Activated naive CD4-positive, alpha-beta T cell treated with Interleukin-2 at 50 U/mL for 16 hours (primary cell): ENCODE data around the gene ERFE.

Experiments
- DNase-seq: peaks from one replicate; pipeline ENCODE4 v3.0.0-alpha.2; 2020

ERFE gene

DNA sequence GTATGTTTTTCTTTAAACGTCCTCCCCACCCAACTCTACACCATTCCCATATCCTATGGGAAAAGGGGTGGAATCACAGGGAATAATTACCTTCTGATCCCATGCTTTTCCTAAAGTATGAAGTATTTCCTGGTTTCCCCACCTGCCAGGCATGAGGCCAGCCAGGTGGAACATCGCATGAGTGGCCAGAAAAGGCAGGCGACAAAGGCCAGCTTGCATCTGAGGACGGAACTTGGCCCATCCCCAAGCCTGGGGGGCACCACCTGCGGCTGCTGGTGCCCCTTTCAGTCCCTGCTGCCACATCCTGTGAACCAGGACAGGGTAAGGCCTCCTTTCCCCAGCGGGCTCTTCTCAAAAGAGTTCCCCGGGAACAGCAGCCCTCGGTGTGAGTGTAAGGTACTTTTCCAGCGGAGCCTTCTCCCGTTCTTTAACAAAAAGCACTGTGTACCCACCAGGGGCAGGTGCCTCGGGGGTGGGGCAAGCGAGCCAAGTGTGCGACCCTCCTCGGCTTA, 1.2 kb upstream of the ERFE start:
- no peak for DNase-seq

DNA sequence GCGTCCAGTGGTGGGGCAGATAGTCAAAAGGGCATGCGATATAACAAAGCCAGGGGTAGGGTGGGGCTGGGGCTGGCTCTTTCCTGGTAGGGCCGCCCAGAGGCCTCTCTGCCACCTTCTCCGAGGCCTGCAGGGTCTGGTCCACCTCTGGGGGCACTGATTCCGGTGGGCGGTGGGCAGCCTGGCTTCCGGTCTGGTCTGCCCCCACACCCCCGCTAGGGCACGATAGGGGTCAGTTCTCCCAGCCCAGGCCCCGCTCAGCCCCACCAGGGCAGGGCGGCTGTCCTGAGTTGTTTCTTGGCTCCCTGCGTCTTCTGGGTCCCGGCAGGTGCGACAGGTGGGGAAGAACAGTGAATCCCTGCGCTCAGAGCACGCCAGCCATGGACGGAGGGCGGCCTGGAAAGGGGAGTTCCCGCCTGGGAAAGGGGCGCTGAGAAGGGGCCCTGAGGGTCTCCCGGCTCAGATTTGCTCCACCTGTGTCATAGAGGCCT, 707 bp upstream of the ERFE start:
- DNase-seq, result no peak

DNA sequence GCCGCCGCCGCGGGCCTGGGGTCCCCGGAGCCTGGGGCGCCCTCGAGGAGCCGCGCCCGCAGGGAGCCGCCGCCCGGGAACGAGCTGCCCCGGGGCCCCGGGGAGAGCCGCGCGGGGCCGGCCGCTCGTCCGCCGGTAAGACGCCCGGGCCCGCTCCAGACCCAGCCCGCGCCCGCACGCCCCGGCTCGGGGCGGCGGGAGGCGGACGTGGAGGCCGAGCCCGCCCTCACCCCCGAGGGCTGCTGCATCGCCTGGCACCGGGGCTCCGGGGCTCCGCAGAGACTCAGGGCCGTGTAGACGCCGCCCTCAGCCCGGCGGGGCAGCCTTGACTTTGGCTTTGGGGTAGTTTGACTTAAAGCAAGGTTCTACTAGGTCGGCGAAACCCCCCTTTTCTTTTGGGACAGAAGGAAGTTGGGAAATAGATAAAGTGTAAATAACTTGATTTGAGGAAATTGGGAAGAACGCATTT, 335 bp downstream of the ERFE start:
- no peak for DNase-seq

DNA sequence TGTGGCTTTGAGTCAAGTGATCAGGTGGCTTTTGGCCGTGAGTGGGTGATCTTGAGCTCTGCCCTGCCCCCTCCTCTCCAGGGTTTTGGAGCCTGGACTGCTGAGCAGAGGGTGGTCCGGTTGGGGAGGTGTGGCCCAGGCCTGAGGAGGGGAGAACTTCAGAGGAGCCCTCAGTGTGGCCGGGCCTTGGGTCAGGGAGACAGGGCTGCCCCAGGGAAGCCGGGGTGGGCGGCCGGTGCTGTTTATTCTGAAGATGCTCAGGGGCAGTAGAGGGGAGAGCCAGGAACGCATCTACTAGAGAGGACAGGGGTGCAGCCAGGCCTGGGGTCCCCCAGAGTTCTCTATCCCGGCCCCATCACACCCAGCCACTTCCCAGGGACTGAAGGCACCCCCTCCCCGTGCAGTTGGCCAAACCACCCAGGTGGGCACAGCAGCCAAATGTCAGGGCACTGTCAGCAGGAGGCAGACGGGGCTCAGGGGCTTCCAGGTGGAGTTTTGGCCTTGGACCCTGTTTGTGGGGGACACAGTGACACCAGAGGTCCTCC, 963 bp downstream of the ERFE start:
- no peak for DNase-seq

DNA sequence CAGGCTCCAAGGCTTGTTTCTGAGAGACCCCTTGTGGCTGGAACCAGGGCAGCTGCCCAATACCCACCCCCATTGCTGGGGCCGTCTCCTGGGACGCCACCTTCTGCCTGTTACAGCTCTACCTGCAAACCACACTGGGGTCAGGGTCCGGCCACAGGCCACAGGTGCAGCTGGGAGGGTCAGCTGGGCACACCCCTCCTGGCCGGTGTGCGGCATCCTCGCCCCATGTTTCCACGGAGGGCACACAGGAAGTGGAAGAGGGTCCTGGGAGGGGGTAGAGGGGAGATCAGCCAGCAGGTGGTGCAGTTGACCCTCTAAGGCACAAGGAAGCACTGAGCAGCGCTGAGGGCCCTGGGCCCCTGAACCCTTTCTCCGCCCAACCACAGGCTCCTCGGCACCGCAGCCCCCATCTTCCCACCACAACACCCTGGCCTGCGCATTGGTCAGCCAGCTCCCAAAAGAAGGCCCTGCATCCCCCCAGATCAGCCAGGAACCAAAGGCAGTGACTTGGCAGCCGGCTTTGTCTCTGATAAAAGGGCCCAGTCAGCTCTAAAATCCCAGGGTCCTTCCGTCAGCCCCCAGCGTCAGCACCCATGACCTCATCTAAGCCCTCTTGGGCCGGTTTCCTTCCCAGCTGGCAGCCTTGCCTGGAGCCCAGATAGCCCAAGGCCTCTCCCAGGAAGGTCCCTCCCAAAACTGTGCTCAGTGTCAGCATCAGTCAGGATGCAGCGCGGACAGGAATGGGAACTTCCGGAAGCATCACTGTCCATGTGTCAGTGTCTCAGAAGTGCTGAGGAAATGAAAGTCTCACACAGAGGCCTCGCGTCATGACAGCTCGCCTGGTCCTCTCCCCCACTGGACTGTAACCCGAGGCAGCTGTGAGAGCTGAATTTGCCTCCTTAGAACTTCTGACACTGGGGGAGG, 1.7 kb downstream of the ERFE start:
- DNase-seq, result no peak

DNA sequence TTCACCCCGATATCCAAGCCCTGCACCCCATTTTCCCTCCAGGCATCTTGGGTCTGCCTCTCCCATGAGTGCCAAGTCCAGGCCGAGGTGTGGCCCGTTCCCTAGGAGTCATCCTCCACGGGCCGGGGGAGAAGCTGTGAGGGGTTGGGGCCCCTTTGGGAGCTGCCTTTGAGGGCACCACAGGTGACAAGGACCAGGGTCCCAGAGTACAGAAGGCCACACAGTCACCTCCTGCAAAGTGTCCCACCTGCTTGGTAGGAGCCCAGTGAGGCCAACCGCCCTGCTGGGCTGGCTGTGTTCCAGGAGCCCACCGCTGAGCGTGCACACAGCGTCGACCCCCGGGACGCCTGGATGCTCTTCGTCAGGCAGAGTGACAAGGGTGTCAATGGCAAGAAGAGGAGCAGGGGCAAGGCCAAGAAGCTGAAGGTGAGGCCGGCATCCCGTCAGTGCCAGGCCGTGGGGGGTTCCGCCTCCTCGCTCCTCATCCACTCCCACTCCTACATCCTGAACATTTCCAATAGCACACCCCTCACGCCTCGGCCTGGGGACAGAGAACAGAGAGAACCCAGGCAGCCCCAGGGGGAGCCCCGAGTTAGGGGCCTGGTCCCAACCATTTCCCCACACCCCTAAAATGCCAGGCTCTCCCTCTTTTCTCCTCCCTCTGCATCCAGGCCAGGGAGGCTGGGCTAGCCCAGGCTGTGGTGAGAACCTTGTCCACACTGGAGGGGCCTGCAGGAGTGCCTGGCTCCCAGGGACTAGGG, 2.7 kb downstream of the ERFE start:
- DNase-seq, result no peak

DNA sequence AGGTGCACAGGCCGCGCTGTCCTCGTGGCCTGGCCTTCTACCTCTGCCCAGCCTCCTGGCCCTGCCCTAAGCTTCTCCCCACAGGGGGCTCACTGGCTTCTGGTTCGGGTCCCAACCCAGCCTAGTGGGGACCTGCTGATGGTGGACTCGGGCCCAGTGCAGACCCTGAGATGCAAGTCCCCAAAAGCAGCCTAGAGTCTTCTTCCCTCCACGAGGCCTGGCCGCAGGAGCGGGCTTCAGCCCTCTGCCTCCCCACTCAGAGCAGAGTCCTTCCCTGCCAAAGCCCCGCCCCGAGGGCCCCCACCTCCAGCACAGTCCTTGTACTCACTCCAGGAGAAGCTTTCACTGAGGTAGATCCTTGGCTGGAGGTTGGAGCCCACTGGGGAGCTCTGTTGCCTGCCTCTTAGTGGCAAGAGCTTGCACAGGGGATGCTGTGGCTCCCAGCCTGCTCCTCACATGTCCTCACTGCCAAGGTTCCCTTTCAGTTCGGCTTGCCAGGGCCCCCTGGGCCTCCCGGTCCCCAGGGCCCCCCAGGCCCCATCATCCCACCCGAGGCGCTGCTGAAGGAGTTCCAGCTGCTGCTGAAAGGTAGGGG, 3.6 kb downstream of the ERFE start:
- no peak for DNase-seq

DNA sequence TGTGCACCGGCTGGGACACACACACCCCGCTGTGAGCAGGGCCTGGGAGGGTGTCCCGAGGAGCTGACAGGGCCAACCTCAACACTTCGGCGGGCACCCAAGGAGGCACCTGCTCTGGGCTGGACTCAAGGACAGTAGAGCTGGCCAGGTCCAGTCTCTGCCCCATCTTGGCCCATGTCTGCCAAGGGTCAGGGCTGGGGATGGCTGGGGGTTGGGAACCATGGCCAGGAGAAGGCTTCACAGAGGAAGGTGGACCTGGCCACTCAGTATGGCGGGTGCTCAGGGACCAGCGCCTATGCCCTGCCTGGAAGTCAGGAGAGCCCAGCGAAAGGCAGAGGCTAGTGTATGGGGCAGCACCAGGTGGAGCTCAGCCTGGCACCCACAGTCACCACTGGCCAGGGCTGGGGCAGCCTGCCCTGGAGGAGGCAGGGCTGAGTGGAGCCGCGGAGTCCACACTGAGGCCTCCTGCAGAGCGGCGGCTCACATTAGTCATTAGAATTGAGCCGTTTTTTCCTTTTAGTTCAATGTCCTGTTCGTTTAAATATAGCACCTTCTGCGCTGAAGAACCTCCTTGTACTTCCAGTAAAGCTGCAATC, 4.2 kb downstream of the ERFE start:
- no peak for DNase-seq

DNA sequence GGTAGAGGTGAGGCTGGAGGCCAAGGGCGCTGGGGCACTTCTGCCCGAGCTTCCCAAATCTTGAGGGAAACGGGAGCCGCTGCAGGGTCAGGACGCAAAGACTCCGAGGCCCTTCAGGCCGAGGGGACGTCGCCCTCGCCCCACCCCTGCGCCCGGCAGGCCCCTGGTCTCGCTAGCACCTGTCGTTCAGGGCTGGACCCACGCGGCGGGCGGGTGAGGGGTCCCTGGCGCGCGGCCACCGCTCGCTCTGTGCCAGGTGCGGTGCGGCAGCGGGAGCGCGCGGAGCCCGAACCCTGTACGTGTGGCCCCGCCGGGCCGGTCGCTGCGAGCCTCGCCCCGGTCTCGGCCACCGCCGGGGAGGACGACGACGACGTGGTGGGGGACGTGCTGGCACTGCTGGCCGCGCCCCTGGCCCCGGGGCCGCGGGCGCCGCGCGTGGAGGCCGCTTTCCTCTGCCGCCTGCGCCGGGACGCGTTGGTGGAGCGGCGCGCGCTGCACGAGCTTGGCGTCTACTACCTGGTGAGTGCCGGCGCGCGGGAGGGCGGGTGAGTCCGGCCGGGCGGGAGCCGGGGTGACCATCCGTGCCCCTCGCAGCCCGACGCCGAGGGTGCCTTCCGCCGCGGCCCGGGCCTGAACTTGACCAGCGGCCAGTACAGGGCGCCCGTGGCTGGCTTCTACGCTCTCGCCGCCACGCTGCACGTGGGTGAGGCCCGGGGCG, 4.9 kb downstream of the ERFE start:
- no peak for DNase-seq

DNA sequence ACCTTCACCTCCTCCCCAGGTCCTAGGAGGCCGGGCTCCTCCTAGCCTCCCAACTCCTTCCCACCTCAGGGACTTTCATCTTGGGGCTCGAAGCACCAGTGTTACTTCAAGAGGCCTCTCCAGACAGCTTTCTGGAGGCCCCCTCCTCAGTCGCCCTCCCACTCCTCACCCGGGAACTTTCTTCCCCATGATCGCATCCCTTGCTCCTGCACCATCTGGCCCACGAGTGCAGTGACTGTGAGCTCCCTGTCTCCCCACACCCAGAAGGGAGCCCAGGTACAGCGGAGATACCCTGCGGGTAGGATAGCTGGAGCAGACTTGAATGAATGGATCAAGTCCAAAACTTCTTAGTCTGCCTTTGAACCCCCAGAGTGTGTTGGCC, 6.1 kb downstream of the ERFE start:
- DNase-seq, result no peak

DNA sequence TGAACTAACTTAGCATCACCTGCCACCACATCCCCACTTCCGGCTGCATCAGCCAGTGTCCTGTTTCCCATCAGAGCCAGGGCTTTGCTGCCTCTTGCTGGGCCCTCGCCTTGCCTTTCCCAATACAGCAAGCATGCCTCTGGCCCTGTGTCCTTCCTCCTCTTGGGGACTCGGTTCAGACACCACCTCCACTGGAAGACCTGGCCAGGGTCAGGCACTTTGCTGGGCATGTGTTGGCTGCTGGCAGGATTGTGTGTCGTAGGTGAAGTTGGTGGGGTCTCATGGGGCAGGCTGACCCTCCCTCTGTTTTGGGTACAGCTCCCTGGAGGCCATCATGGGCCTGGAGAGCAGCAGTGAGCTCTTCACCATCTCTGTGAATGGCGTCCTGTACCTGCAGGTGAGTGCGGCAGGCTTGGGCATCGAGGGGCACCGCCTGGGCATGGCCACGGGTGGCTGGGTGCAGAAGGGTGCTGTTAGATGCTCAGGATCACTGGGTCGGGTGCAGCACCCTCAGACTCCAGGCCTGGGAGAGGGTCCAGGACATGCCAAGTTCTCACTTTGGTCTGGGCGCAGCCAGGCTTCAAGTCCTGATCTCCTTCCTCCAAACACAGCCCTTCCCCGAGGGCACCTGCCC, 6.6 kb downstream of the ERFE start:
- DNase-seq, result no peak

DNA sequence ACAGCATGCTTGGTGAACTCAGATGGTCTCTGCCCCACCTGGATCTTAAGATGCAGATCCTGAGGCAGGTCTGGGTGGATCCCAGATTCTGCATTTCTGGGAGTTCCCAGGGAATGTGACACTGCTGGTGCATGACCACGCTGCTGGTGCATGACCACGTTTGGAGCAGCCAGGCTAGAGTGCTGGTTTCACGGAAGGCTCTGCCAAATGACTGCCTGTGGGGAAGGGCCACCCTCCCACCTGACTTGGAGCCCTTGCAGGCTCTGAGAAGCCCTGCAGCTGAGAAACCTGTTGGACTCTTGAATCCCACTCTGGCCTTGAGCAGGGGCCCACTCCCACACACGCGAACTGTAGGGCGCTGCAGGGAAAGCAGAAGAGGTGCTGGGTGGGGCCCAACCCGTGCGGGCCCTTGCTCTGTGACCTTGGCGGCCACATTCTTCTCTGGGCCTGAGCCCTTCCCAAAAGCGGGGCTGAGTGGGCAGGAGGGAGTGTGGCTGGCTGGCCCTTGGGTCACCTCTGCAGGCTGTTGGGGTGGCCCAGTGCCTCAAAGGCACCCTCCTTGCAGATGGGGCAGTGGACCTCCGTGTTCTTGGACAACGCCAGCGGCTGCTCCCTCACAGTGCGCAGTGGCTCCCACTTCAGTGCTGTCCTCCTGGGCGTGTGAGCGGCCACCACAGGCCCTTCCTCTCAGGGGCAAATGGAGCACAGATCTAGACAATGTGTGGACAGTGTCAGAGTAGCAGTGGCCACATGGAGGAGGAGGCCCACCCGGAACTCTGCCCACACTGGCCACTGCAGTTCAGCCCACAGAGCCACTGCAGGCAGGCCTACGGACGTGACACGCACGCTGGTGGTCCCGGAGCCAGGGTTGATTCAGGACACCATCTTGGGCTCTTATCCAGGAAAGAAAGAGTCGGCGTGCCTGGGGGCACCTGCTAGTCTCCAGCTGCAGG, 7.9 kb downstream of the ERFE start:
- no peak for DNase-seq

DNA sequence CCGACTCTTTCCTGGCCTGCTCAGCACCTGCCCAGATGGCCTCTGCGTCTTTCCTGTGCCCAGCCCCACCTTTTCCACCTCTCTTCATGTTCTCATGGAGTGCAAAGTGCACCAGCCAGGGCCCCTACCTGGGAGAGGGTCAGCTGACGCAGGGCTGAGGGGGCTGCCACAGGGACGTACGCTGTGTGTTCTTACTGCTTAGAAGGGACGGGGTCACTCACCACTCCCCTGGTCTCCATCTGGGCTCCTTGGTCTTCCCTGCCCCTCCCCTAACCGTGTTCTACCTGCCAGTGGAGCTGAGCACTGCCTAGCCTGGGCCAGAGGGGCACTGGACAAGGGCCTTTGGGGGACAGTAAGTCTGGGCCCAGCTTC, 8.6 kb downstream of the ERFE start:
- DNase-seq, result no peak

DNA sequence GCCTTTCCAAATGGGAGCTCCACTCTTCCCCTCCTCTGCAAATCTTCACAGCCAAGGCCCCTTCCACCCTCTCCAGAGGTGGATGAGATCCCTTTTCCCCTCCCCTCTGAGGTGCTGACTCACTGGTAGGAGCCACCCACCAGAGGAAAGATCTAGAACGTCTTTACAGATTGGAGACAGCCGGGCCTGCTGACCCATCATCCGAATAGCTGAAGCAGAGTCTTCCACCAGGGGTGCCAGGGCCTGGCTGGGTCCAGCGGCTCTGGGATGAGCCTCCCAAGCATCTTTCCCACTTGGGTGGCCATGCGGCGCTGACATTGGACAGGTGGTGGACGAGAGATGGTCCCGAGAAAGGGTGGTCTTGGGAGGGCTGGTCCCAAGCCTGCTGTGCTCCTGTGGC, 9.0 kb downstream of the ERFE start:
- DNase-seq, result no peak

DNA sequence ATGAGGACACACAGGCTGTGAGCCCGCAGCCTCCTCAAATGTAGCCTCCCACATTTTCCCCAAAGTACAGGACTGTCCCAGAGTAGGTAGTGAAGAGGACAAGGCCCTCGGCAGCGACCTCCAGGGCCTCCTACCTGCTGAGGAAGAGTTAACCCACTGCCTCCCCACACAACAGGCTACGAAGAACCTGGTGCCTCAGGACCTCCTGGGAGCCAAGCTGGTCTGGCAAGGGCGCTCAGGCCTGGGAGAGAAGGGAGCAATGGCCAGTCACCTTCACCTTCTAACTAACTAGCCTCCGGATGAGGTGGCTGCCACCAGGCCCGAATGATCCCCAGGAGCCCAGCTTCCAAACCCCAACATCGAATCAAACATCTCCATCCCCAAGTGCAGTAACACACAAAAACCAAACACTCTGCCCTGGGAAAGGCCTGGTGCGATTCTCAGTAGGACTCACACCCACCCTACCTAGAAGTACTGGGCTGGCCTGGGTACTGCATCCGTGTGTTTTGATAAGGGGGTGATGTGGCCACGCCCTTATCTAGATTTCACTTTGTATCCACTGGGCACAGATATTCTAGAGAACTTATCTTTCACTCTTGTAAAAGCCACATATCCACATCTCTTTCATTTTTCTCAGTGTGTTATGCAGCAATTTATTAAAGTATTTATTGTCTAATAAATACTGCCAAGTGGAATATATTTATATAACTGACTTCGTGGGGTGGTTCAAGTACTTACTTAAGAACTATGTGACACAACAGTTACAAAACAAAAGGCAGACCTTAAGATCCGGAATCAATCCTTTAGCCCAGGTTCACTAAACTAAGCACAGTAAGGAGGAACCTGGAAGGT, 9.7 kb downstream of the ERFE start:
- DNase-seq, result no peak

DNA sequence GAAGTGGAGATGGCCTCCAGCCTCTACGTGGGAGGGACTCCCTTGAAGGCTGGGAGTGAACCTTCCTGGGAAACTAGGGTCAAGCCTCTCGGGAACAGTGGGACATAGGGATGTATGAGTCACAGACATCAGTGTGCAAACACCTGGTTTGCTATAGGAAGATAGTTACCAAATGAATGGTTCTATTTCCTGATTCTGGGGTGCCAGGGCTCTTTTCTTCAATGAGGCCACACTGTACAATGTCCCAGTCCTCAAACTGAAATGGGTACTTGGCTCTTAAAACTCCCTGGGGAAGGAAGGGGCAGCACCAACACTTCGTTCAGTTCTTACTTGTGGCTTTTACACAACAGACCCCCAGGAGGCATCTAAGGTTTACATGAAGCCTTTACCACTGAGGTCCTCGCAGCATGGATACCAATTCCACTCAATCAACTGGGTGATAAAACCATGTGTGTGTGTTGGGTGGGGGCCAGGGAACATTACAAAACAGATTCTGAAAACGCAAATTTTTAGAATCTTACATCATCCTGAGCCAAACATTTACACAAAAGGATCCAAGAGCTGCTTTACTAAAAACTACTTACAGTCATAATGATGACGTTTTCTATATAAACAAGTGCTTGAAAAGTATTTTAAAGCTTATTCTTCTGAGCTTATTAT, 10.4 kb downstream of the ERFE start:
- no peak for DNase-seq

DNA sequence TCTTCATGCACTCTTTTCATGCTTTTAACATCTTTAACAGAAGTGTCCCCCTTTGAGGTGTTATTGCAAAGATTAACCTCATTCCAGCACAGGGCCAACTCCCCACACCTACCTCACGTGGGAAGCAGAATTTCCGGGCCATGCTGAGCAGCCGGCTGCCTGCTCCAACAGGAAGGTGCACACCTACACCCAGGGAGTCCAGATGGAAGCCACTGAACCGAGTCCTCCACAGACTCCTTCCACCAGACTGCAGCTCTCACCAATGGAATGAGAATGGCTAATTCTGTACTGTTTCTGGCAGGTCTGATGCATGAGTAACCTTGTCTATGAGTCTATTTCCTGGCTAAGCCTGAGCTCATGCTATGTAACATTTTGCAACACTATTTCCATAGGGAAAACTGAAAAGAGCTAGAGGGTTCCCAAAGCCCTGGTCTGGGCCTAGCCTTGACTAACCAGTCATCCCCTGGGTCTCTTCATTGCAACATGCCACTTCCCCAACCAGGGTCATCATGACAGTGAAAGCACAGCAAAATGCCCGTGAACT, 11.0 kb downstream of the ERFE start:
- DNase-seq, result no peak

DNA sequence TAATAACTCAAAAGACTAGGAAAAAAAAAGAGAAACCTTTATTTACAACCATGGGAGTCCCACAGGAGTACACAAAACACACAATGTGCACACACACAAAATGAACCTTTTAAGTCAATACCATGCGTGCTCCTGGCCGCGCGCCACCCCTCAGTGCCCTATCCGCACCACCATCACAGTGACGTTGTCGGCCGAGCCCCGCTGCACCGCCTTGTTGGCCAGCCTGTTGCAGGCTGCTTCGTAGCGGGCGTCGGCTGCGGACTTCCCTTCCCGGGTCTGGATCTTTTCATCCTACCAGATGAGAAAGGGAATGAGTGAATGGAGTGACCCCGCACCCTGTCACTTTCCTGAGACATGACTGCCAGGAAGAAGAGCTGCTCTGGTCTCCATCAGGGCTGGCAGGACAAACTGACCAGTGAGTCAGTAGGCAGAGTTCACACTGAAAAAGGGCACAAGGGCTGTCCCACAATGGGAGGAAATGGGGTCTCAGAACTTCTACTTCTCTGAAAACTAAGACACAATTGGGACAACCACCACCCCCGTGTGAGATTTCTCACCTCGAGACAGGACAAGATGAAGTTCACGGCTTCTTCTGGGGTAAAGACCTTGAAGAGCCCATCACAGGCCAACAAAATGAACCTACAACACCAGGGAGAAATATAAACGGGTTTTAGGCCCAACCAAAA, 11.8 kb downstream of the ERFE start:
- DNase-seq, result no peak
